Measurements from ENCODE around the gene FGF21. TPM values are rescaled to one million over a fixed set of nuclear protein-coding genes. Genes with fewer than 3 reads are reported as not detected.
A peak's percentile ranks its signal among the peaks of the same experiment; 100 is the strongest.

Gene FGF21
- total RNA-seq, 6 experiments from 2014 or later, result not detected

GRCh38 chr19:48735031-48735615 is 20.2 kb upstream of the FGF21 start:
- H3K36me3 Mint-ChIP-seq (ENCODE audit: low read depth), result no peaks in the 10 kb centered on the region
- H3K9me3 Mint-ChIP-seq, result no peaks in the 10 kb centered on the region
- no peak for DNase-seq
- H3K27me3 Mint-ChIP-seq (ENCODE audit: insufficient read depth), result peaks cover 17% of the 10 kb centered on the region
- H3K4me3 Mint-ChIP-seq, result no peak overlapping the region
- TF ChIP-seq, protein P1, sequence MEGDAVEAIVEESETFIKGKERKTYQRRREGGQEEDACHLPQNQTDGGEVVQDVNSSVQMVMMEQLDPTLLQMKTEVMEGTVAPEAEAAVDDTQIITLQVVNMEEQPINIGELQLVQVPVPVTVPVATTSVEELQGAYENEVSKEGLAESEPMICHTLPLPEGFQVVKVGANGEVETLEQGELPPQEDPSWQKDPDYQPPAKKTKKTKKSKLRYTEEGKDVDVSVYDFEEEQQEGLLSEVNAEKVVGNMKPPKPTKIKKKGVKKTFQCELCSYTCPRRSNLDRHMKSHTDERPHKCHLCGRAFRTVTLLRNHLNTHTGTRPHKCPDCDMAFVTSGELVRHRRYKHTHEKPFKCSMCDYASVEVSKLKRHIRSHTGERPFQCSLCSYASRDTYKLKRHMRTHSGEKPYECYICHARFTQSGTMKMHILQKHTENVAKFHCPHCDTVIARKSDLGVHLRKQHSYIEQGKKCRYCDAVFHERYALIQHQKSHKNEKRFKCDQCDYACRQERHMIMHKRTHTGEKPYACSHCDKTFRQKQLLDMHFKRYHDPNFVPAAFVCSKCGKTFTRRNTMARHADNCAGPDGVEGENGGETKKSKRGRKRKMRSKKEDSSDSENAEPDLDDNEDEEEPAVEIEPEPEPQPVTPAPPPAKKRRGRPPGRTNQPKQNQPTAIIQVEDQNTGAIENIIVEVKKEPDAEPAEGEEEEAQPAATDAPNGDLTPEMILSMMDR (IDR thresholded peaks at IDR 0.05), result no peak
- no peaks in the 10 kb centered on the region for H3K4me1 Mint-ChIP-seq (ENCODE audit: low read depth)
- no peak overlapping the region for H3K27ac Mint-ChIP-seq

- Mint-ChIP-seq H3K4me3 (no peak overlapping the region), H3K4me1 (ENCODE audit: low read depth) (no peaks in the 10 kb centered on the region), H3K36me3 (ENCODE audit: low read depth) (no peaks in the 10 kb centered on the region), H3K27me3 (ENCODE audit: insufficient read depth) (peaks cover 16% of the 10 kb centered on the region), H3K27ac (no peak overlapping the region), H3K9me3 (no peaks in the 10 kb centered on the region)
- DNase-seq, result no peak
- TF ChIP-seq, protein P1 (IDR thresholded peaks at IDR 0.05), result no peak
Measured at GRCh38 chr19:48737360-48737998, 17.8 kb upstream of the FGF21 start.

DNA sequence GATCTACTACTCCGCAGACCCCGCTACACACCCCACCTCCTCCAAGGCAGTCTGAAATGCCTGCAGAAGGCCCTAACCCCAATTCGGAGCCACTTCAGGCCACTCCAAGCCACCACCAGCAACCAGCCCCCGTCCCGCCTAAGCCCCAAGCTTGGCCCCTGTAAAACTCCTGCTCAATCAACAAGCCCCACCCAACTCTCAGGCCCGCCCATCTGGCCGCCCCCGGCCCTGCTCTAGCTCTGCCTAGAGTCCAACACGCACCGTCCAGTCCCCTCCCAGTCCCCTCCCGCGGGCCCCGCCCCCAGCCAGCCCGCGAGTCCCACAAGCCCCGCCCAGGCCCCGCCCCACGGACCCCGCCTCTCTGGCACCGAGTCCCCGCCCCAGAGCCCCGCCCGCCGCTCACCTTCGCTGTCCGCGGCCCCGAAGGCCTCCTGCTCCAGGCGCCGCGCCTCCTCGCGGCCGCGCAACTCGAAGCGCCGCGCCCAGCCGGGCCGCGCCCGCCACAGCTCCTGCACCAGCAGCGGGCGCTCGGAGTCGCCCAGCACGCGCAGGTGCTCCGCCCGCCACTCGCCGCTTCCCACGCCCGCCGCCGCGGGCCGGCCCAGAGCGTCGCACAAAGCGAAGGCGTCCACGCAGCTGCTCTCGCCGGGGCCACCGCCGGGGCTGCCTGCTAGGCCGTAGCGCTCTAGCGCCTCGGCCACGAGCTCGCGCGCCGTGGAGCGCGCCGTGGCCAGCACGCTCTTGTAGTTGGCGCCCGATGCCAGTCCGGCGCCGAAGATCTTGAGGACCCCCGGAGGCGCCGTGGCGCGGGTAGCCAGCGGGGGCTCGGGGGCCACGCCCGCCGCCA is 16.5 kb upstream of the FGF21 start:
- peaks cover 12% of the 10 kb centered on the region for H3K27me3 Mint-ChIP-seq (ENCODE audit: insufficient read depth)
- H3K9me3 Mint-ChIP-seq, result no peaks in the 10 kb centered on the region
- H3K36me3 Mint-ChIP-seq (ENCODE audit: low read depth), result no peaks in the 10 kb centered on the region
- peak overlapping the region; percentile 55 for H3K4me3 Mint-ChIP-seq
- DNase-seq, result peak; percentile 63
- H3K27ac Mint-ChIP-seq, result no peak overlapping the region
- no peaks in the 10 kb centered on the region for H3K4me1 Mint-ChIP-seq (ENCODE audit: low read depth)
- TF ChIP-seq, protein P1 (IDR thresholded peaks at IDR 0.05), result peak; percentile 57

DNA sequence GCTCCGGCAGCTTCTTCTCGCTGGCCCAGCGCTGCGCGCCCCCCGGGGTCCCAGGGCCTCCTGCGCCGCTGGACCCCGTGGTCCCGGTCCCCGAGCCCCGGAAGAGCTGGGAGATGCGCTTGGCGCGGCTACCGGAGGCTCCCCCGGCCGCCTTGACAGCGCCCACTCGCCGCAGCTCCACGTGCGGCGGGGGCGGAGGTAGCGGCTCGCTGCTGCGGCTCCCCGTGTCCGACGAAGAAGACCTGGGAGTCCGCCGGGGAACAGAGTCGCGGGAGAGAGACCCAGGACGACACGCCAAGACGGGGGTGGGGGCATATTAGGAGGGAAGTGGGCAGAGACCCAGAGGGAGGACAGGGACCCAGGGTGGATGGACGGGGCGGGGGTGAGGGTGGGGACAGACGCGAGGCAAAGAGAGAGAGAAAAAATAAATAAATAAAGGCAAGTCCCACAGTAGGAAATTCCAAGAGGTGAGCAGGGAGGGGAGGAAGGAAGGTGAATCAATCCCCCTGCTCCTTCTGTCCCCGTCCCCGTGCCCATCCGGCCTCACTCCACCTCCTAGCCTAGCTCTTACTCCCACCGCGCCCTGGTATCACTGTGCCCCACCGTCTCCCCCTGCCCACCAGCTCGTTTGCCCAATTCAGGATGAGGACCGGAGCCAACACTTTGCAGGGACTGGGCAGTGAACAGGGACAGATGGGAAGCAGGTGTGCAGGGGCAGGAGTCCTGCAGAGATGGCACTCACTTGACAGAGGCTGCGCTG is 15.7 kb upstream of the FGF21 start:
- no peak overlapping the region for H3K27ac Mint-ChIP-seq
- TF ChIP-seq, protein P1 (IDR thresholded peaks at IDR 0.05), result no peak
- no peaks in the 10 kb centered on the region for H3K36me3 Mint-ChIP-seq (ENCODE audit: low read depth)
- peaks cover 12% of the 10 kb centered on the region for H3K27me3 Mint-ChIP-seq (ENCODE audit: insufficient read depth)
- H3K9me3 Mint-ChIP-seq, result no peaks in the 10 kb centered on the region
- H3K4me1 Mint-ChIP-seq (ENCODE audit: low read depth), result no peaks in the 10 kb centered on the region
- H3K4me3 Mint-ChIP-seq, result no peak overlapping the region
- DNase-seq, result no peak

GRCh38 chr19:48740164-48740972 is 15.0 kb upstream of the FGF21 start, which contains the start of gene RASIP1:
Gene RASIP1 (minus strand): TSS chr19:48740610. CDS start chr19:48740282, 328 bp downstream.
- TF ChIP-seq, protein P1 (IDR thresholded peaks at IDR 0.05), result no peak
- Mint-ChIP-seq H3K4me3 (no peak within 1 kb of the TSS), H3K4me1 (ENCODE audit: low read depth) (no peaks in the 10 kb centered on the region), H3K27me3 (ENCODE audit: insufficient read depth) (peaks cover 8% of the 10 kb centered on the region), H3K9me3 (no peaks in the 10 kb centered on the region), H3K36me3 (ENCODE audit: low read depth) (no peaks in the 10 kb centered on the region), H3K27ac (no peak within 1 kb of the TSS)
- DNase-seq, result no peak

Measured in HFFc6 (cell line).